ENCODE results near the gene MAGI1. TPM values are rescaled to one million over a fixed set of nuclear protein-coding genes. Genes with fewer than 3 reads are reported as not detected.

Gene MAGI1
- total RNA-seq, 4 donors from 2014 or later, result 7.6 to 42.9 (median 37.0) TPM

GRCh38 chr3:65877160-65877559, 161.6 kb downstream of the MAGI1 start:
- TF ChIP-seq CTCF (IDR thresholded peaks at IDR 0.05), result no peak
- TF ChIP-seq POLR2A (IDR thresholded peaks at IDR 0.05), result no peak
- no peak for DNase-seq
- intact Hi-C loops (cut with DNase I; ENCODE audit: low total_unique reads), result no loop called here

GRCh38 chr3:65876028-65876420, 162.7 kb downstream of the MAGI1 start:
- Histone ChIP-seq H3K9me3 (no peaks in the 10 kb centered on the region), H3K27ac (no peak overlapping the region), H3K4me3 (no peak overlapping the region), H3K36me3 (no peaks in the 10 kb centered on the region), H3K27me3 (no peaks in the 10 kb centered on the region), H3K4me1 (no peaks in the 10 kb centered on the region)
- TF ChIP-seq POLR2A (IDR thresholded peaks at IDR 0.05) (no peak), CTCF (IDR thresholded peaks at IDR 0.05) (no peak)
- intact Hi-C loops (cut with DNase I; ENCODE audit: low total_unique reads), result no loop called here
- DNase-seq, result no peak

More at GRCh38 chr3:65877160-65877559, 161.6 kb downstream of the MAGI1 start:
- no peak overlapping the region for H3K27ac ChIP-seq
- no peaks in the 10 kb centered on the region for H3K4me1 ChIP-seq
- H3K36me3 ChIP-seq, result no peaks in the 10 kb centered on the region
- H3K9me3 ChIP-seq, result no peaks in the 10 kb centered on the region
- H3K4me3 ChIP-seq, result no peak overlapping the region
- no peaks in the 10 kb centered on the region for H3K27me3 ChIP-seq

- TF ChIP-seq CTCF (IDR thresholded peaks at IDR 0.05) (no peak), POLR2A (IDR thresholded peaks at IDR 0.05) (no peak)
- no peaks in the 10 kb centered on the region for H3K4me1 ChIP-seq
- no peaks in the 10 kb centered on the region for H3K36me3 ChIP-seq
- intact Hi-C loops (cut with DNase I; ENCODE audit: low total_unique reads), result no loop called here
- no peak overlapping the region for H3K27ac ChIP-seq
- no peak for DNase-seq
- H3K4me3 ChIP-seq, result no peak overlapping the region
- no peaks in the 10 kb centered on the region for H3K9me3 ChIP-seq
- no peaks in the 10 kb centered on the region for H3K27me3 ChIP-seq
Observed at GRCh38 chr3:65875393-65876027, 163.2 kb downstream of the MAGI1 start.

GRCh38 chr3:65873869-65874268, 164.8 kb downstream of the MAGI1 start:
- H3K27ac ChIP-seq, result no peak overlapping the region
- no peaks in the 10 kb centered on the region for H3K36me3 ChIP-seq
- H3K27me3 ChIP-seq, result no peaks in the 10 kb centered on the region
- H3K4me1 ChIP-seq, result no peaks in the 10 kb centered on the region
- TF ChIP-seq CTCF (IDR thresholded peaks at IDR 0.05) (no peak), POLR2A (IDR thresholded peaks at IDR 0.05) (no peak)
- H3K9me3 ChIP-seq, result no peaks in the 10 kb centered on the region
- intact Hi-C loops (cut with DNase I; ENCODE audit: low total_unique reads), result no loop called here
- H3K4me3 ChIP-seq, result no peak overlapping the region
- no peak for DNase-seq

- no peak for DNase-seq
- no peak for TF ChIP-seq POLR2A (IDR thresholded peaks at IDR 0.05)
- no peak for TF ChIP-seq CTCF (IDR thresholded peaks at IDR 0.05)
- intact Hi-C loops (cut with DNase I; ENCODE audit: low total_unique reads), result no loop called here
Observed at GRCh38 chr3:65873028-65873427, 165.7 kb downstream of the MAGI1 start.

More at GRCh38 chr3:65873028-65873427, 165.7 kb downstream of the MAGI1 start:
- H3K4me3 ChIP-seq, result no peak overlapping the region
- H3K36me3 ChIP-seq, result no peaks in the 10 kb centered on the region
- H3K27ac ChIP-seq, result no peak overlapping the region
- H3K27me3 ChIP-seq, result no peaks in the 10 kb centered on the region
- no peaks in the 10 kb centered on the region for H3K9me3 ChIP-seq
- no peaks in the 10 kb centered on the region for H3K4me1 ChIP-seq

All from uterus (tissue), 4 donors.